Measurements from ENCODE around the gene ARHGAP20.

GRCh38 chr11:110645253-110645652, 67.0 kb downstream of the ARHGAP20 start:
- TF ChIP-seq HMG20B (CRISPR knock-in tag; IDR thresholded peaks at IDR 0.05) (no peak), CREB5 (CRISPR knock-in tag; IDR thresholded peaks at IDR 0.05) (no peak), PHB (CRISPR knock-in tag; IDR thresholded peaks at IDR 0.05) (no peak), IRF9 (tag; IDR thresholded peaks at IDR 0.05) (no peak), MXI1 (IDR thresholded peaks at IDR 0.05; ENCODE audit: low read depth, low read length) (no peak)
